HCT116 (cell line): Measurements from ENCODE around the gene MOCS1.

Experiments used
- JUND ChIP-seq: IDR thresholded peaks from 2 replicates; pipeline ENCODE4 v1.6.1; 2012
- POLR2A ChIP-seq: IDR thresholded peaks from 2 replicates; pipeline ENCODE4 v1.7.0; 2011; ENCODE audit warnings: borderline replicate concordance; ENCODE audit not compliant: insufficient read depth, insufficient read length; ENCODE audit errors: extremely low read depth

- TF ChIP-seq JUND = no peak
- no peak for TF ChIP-seq POLR2A
Observed at GRCh38 chr6:39914239-39914638, 20.0 kb downstream of the MOCS1 start.
